Neural cell (in vitro differentiated cells): ENCODE results near the gene FRRS1L. TPM values are rescaled to one million over a fixed set of nuclear protein-coding genes. Genes with fewer than 3 reads are reported as not detected.

Experiments used
- H2AFZ ChIP-seq: fragments of 200-600, 300-800 bp; sonication (generic), shearing (Covaris generic); 2 replicates; pipeline ENCODE4 v1.6.0; 2014; ENCODE audit warnings: low read depth, mild to moderate bottlenecking, antibody characterized with exemption, low read length, moderate library complexity
- H3F3A ChIP-seq: fragments of 200-600 bp; shearing (Covaris generic); 2 replicates; pipeline ENCODE4 v1.6.1; 2016; ENCODE audit warnings: mild to moderate bottlenecking, moderate library complexity, mixed read lengths, antibody characterized with exemption, low read length; ENCODE audit not compliant: insufficient read depth, poor library complexity, severe bottlenecking
- H3K27ac ChIP-seq: fragments of 200-600, 300-800 bp; sonication (generic), shearing (Covaris generic); 2 replicates; pipeline ENCODE4 v1.5.1; 2014; ENCODE audit warnings: mild to moderate bottlenecking, low read length, moderate library complexity
- H3K27me3 ChIP-seq: fragments of 300-800, 200-600 bp; sonication (generic), shearing (Covaris generic); 2 replicates; pipeline ENCODE4 v1.6.0; 2014; ENCODE audit warnings: mild to moderate bottlenecking, low read depth, low read length, moderate library complexity; ENCODE audit not compliant: insufficient read depth
- H3K36me3 ChIP-seq: fragments of 300-800, 200-600 bp; sonication (generic), shearing (Covaris generic); 2 replicates; pipeline ENCODE4 v1.5.1; 2014; ENCODE audit warnings: mild to moderate bottlenecking, antibody characterized with exemption, low read length, moderate library complexity; ENCODE audit not compliant: insufficient read depth
- H3K4me2 ChIP-seq: fragments of 300-800, 200-600 bp; sonication (generic), shearing (Covaris generic); 2 replicates; pipeline ENCODE4 v1.6.0; 2014; ENCODE audit warnings: mild to moderate bottlenecking, low read length
- H3K4me3 ChIP-seq: fragments of 300-800, 200-600 bp; sonication (generic), shearing (Covaris generic); 2 replicates; pipeline ENCODE4 v1.5.1; 2014; ENCODE audit warnings: mild to moderate bottlenecking, low read length, moderate library complexity
- H3K79me2 ChIP-seq: fragments of 200-600 bp; shearing (Covaris generic); replicated peaks from 2 replicates; pipeline ENCODE4 v1.6.0; 2014; ENCODE audit warnings: mild to moderate bottlenecking, low read length, moderate library complexity; ENCODE audit not compliant: insufficient read depth
- H3K9ac ChIP-seq: fragments of 300-800, 200-600 bp; sonication (generic), shearing (Covaris generic); 2 replicates; pipeline ENCODE4 v1.6.1; 2016; ENCODE audit warnings: mild to moderate bottlenecking, low read length, mixed read lengths
- H3K9me2 ChIP-seq: fragments of 200-600 bp; shearing (Covaris generic); 2 replicates; pipeline ENCODE4 v1.6.1; 2016; ENCODE audit warnings: mild to moderate bottlenecking, low read length, mixed read lengths; ENCODE audit not compliant: insufficient read depth
- H3K9me3 ChIP-seq: fragments of 200-600, 300-800 bp; sonication (generic), shearing (Covaris generic); 2 replicates; pipeline ENCODE4 v1.6.1; 2016; ENCODE audit warnings: mild to moderate bottlenecking, mixed run types, low read length, moderate library complexity, mixed read lengths
- H4K20me1 ChIP-seq: fragments of 200-600 bp; shearing (Covaris generic); 2 replicates; pipeline ENCODE4 v1.6.1; 2016; ENCODE audit warnings: mild to moderate bottlenecking, mixed run types; ENCODE audit not compliant: insufficient read depth
- CTCF ChIP-seq: fragments of 450-650 bp; IDR thresholded peaks from 2 replicates; pipeline ENCODE4 v1.5.1; 2014; ENCODE audit warnings: antibody characterized with exemption, mild to moderate bottlenecking, moderate library complexity; ENCODE audit not compliant: poor library complexity, severe bottlenecking
- EP300 ChIP-seq: fragments of 450-650 bp; conservative IDR thresholded peaks from 2 replicates; pipeline ENCODE4 v1.6.1; 2014; ENCODE audit warnings: antibody characterized with exemption, mild to moderate bottlenecking, moderate library complexity; ENCODE audit not compliant: poor library complexity, severe bottlenecking
- EZH2 ChIP-seq: fragments of 200-600, 300-800 bp; shearing (Covaris generic), sonication (generic); IDR thresholded peaks from 2 replicates; pipeline ENCODE4 v1.6.1; 2014; ENCODE audit warnings: antibody characterized with exemption, low read length, borderline replicate concordance, mild to moderate bottlenecking; ENCODE audit not compliant: insufficient read depth, poor library complexity, severe bottlenecking
- MXI1 ChIP-seq: fragments of 450-650 bp; conservative IDR thresholded peaks from 2 replicates; pipeline ENCODE4 v1.6.1; 2014; ENCODE audit warnings: antibody characterized with exemption, mild to moderate bottlenecking; ENCODE audit not compliant: poor library complexity, severe bottlenecking
- POLR2AphosphoS5 ChIP-seq: IDR thresholded peaks from 2 replicates; pipeline ENCODE4 v1.6.1; 2012
- RAD21 ChIP-seq: fragments of 450-650 bp; conservative IDR thresholded peaks from 2 replicates; pipeline ENCODE4 v1.6.1; 2014; ENCODE audit warnings: antibody characterized with exemption, mild to moderate bottlenecking, moderate library complexity
- REST ChIP-seq: IDR thresholded peaks from 2 replicates; pipeline ENCODE4 v1.6.1; 2012; ENCODE audit warnings: borderline replicate concordance
- SMC3 ChIP-seq: fragments of 450-650 bp; conservative IDR thresholded peaks from 2 replicates; pipeline ENCODE4 v1.6.1; 2014; ENCODE audit warnings: antibody characterized with exemption, mild to moderate bottlenecking, moderate library complexity; ENCODE audit not compliant: poor library complexity
- TAF1 ChIP-seq: IDR thresholded peaks from 2 replicates; pipeline ENCODE4 v1.6.1; 2012; ENCODE audit warnings: low read depth
- polyA plus RNA-seq: library from polyadenylated mRNA; depleted of rRNA; stranded (reverse); fragments of >200 nt; gene quantifications from 2 replicates; pipeline ENCODE4 v1.2.3, GENCODE V29; 2014

Gene FRRS1L
- polyA plus RNA-seq, 1 donor from 2014 or later: 20.4 TPM

GRCh38 chr9:109181284-109181683 is 14.2 kb upstream of the FRRS1L start:
- no peak overlapping the region for H3K4me3 ChIP-seq
- H3K9me2 ChIP-seq: no peaks in the 10 kb centered on the region
- H3K27me3 ChIP-seq: no peaks in the 10 kb centered on the region
- H3K9ac ChIP-seq: no peak overlapping the region
- H3K4me2 ChIP-seq: no peak overlapping the region
- H4K20me1 ChIP-seq: no peaks in the 10 kb centered on the region
- TF ChIP-seq CTCF: no peak
- TF ChIP-seq EZH2: no peak
- TF ChIP-seq REST: no peak
- TF ChIP-seq MXI1: no peak
- no peak for TF ChIP-seq POLR2AphosphoS5
- TF ChIP-seq EP300: no peak
- no peak for TF ChIP-seq SMC3
- no peak for TF ChIP-seq RAD21
- no peak for TF ChIP-seq TAF1
- H3K79me2 ChIP-seq: no peaks in the 10 kb centered on the region
- no peak overlapping the region for H3K27ac ChIP-seq
- no peak overlapping the region for H2AFZ ChIP-seq
- no peaks in the 10 kb centered on the region for H3K9me3 ChIP-seq
- H3K36me3 ChIP-seq: no peaks in the 10 kb centered on the region
- no peaks in the 10 kb centered on the region for H3F3A ChIP-seq

DNA sequence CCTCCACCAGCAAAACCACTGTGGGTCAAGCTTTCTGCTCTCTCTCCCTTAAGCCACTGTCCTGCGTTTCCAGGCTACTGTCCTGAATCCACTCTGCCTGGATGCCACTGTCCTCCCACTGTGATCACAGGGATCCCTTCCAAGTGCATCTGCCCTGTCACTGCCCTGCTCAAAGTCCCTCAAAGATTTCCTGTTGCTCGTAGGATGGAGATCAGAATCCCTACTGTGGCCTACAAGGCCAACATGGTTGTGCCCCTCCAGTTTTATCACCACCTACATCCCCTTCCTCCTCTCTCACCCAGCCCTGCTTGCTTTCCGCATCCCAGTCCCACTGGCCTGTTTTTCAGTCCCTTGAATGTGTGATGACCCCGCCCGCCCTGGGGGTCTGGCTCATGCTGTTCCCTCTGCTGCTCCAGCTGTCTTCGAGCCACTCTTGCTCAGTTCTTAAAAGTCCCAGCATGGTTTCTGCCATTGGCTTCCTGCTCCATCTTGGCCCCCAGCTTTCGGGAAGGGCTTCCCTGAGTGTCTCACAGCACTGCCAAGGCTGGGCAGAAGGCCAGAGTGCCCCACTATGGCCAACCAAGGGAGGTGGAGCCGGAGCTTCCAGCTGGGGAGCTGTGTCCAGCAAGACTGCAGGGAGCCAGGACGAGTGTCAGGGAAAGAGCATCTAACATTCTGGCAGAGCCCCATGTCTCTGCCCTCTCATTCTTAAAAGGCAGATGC is 12.9 kb upstream of the FRRS1L start:
- no peak overlapping the region for H3K4me2 ChIP-seq
- H3F3A ChIP-seq: no peaks in the 10 kb centered on the region
- no peaks in the 10 kb centered on the region for H3K9me2 ChIP-seq
- H3K36me3 ChIP-seq: no peaks in the 10 kb centered on the region
- no peak overlapping the region for H3K27ac ChIP-seq
- no peaks in the 10 kb centered on the region for H3K9me3 ChIP-seq
- no peaks in the 10 kb centered on the region for H3K27me3 ChIP-seq
- no peaks in the 10 kb centered on the region for H4K20me1 ChIP-seq
- H3K4me3 ChIP-seq: no peak overlapping the region
- H3K9ac ChIP-seq: no peak overlapping the region
- no peaks in the 10 kb centered on the region for H3K79me2 ChIP-seq
- H2AFZ ChIP-seq: no peak overlapping the region
- no peak for TF ChIP-seq POLR2AphosphoS5
- no peak for TF ChIP-seq RAD21
- no peak for TF ChIP-seq TAF1
- no peak for TF ChIP-seq EZH2

- no peak for TF ChIP-seq REST
- TF ChIP-seq TAF1: no peak
- TF ChIP-seq CTCF: no peak
- no peak for TF ChIP-seq MXI1
- TF ChIP-seq SMC3: no peak
- no peak for TF ChIP-seq EP300
- no peak for TF ChIP-seq EZH2
- no peak for TF ChIP-seq RAD21
- TF ChIP-seq POLR2AphosphoS5: no peak
- Histone ChIP-seq H3K9ac (no peak overlapping the region), H3K36me3 (no peaks in the 10 kb centered on the region), H3K9me2 (no peaks in the 10 kb centered on the region), H3K27ac (no peak overlapping the region), H4K20me1 (no peaks in the 10 kb centered on the region), H3K9me3 (no peaks in the 10 kb centered on the region), H3K79me2 (no peaks in the 10 kb centered on the region), H3K4me3 (no peak overlapping the region), H3K27me3 (no peaks in the 10 kb centered on the region), H3F3A (no peaks in the 10 kb centered on the region), H2AFZ (no peak overlapping the region), H3K4me2 (no peak overlapping the region)
Observed at GRCh38 chr9:109176963-109177362, 9.9 kb upstream of the FRRS1L start.
